NOMO-1 (cell line): ENCODE measurements around the gene PAX5.

Source experiments
- DNase-seq, 2 experiments: peaks; one replicate each; lab custom pipeline; 2025; ENCODE audit not compliant: unreplicated experiment in 2 of 2; lab: John Stamatoyannopoulos, UW

PAX5 gene

GRCh38 chr9:36817160-36817834 lies 216.8 kb downstream of the PAX5 start:
- no peak for DNase-seq

- DNase-seq = no peak
These were observed 217.7 kb downstream of the PAX5 start for GRCh38 chr9:36816371-36816770.

GRCh38 chr9:36815566-36816348 lies 218.3 kb downstream of the PAX5 start:
- no peak for DNase-seq

DNA sequence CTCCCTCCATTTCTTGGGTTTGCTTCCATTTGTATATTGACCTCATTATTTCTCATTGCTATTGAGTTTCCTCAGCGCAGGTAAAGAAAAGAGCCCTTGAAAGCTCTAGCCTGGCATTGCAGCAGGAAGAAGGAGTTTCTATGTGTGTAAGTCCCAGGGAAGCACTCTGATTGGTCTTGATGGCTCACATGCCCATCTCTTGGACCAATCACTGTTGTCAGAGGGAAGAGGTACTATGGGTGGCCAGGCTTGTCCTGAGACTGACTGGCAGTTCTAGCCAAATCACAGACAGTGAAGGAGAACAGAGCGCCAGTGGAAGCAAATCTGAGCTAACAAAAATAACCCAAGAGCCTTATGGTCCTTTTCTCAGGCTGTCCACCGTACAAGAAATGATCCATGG lies 219.0 kb downstream of the PAX5 start:
- no peak for DNase-seq

- DNase-seq = no peak
These were observed 220.9 kb downstream of the PAX5 start for GRCh38 chr9:36813154-36813553.

DNA sequence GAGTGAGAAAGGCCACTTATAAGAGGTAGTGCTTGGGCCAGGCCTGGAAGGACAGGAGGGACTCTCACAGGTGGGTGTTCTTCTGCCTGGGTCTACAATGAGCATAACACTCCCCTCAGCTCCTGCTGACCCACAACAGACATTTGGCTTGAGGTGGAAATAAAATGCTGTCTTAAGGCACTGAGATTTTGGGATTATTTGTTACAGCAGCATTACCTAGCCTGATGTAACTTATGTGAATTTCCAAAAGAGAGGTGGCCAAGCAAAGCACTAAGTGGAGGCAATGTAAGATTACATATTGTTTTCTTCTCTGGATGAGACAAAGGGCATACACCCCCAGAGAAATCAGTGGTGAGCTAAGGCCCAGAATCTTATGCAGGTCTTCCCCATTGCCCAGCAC lies 221.5 kb downstream of the PAX5 start:
- DNase-seq = no peak

GRCh38 chr9:36808251-36808650 lies 225.8 kb downstream of the PAX5 start:
- no peak for DNase-seq

DNA sequence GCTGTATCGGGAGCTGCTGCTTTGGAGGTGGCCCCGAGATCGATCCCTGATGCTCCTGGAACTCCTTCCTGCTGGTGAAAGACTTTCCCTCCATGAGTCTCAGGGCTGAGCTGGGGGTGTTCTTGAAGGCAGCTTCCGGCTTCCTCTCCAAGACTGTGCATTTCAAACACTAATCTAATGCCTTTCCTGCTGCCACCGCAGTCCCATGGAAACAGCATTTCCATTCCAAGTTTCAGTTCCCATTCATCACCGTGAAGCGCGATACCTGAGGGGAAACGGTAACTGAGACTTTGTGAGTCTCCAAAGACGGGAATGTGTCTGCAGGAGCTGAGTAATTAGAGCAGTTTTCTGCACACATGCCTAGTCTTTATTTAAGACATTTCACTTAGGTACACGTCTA lies 230.1 kb downstream of the PAX5 start:
- DNase-seq = no peak

DNA sequence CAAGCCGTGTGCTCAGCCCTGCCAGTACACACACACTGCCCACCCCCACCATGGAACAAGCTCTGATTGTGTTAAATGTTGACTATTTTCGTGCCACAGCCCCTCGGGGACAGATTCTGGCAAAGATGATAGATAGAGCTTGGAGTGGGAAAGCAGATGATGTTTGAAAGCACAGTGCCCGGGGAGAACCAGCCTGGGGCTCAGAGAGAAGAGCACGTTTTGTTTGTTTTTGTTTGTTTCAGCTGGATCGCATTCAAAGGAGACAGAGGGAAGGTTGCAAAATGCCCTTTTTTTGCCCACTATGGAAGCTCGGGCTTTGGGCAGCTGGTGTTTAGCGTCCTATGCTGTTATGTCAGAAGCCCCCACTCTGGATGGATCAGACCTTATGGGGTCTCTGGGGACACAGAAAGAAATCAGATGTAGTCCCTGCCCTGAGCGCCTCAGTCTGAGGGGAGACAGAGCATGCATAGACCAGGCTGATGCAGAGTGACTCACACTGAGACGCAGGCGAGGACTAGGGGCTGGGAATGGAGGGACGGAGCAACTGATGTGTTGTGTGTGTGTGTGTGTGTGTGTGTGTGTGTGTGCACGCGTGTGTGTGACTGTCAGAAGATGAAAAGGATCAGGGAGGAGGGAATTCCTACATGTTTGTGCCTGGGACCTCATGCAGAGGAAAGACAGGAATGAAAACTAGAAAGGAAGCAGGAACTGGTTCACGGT lies 231.7 kb downstream of the PAX5 start:
- no peak for DNase-seq

- DNase-seq = no peak
These were observed 233.6 kb downstream of the PAX5 start for GRCh38 chr9:36800455-36800854.

- no peak for DNase-seq
These were observed 235.6 kb downstream of the PAX5 start for GRCh38 chr9:36798350-36799065.

- no peak for DNase-seq
These were observed 236.4 kb downstream of the PAX5 start for GRCh38 chr9:36797471-36798220.

GRCh38 chr9:36796671-36797419 lies 237.2 kb downstream of the PAX5 start:
- DNase-seq = no peak

DNA sequence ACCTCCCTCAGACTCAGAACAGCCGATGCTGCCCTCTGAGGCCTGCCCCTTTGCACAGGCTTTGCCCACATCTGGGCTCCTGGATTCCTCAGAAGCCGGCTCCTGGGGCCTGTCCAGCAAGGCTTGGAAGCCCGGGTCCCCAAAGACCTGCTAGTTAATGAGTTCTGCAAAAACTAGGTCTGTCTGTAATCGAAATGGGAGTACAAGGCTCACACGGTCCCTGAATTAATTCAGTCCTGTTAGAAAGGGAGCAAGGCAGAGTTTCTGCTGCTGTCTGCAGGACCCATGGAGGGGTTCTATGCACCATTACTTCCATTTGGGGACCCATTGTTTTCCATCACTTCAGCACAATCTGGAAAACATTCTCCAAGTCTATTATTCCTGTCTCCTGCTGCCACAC lies 239.6 kb downstream of the PAX5 start:
- no peak for DNase-seq

DNA sequence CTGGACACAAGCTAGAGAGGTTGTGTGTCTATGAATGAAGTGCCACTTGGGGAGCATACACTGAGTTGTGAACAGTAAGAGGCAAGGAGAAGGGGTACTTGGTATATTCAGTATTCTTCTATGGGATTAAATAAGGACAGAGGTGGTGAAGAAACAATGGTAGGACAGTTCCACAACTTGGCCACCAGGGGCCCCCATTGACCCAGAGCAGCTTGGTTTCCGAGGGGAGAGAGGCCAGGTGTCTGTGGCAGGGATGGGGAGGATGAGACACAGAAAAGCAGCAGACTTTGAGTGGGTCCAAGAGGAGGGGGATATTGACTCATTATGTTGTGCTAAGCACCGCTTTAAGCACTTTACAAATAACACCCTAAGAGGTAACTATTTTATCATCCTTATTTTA lies 240.8 kb downstream of the PAX5 start:
- DNase-seq = no peak

- DNase-seq = no peak
These were observed 242.7 kb downstream of the PAX5 start for GRCh38 chr9:36791222-36791950.

DNA sequence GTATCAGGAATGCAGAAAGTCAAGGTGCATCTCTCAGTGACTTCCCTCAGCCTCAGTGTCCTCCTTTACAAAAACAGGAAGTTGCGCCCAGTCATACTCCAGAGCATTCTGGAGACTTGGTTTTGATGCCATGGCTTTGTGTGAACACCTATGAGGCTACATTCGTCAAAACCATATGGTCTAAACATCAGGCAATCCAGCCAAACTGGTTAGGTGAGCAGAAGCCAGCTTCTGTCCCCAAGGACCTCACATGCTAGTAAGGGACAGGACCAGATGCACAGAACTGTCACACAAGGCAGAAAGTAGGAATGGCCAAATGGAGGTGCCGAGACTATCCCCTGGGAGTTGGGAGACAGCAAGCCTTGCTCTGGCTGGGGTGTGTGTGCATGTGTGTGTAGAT lies 244.2 kb downstream of the PAX5 start:
- DNase-seq = no peak

- DNase-seq = no peak
These were observed 245.5 kb downstream of the PAX5 start for GRCh38 chr9:36788534-36788933.

GRCh38 chr9:36787709-36788108 lies 246.4 kb downstream of the PAX5 start:
- no peak for DNase-seq
